KG1 (cell line): ENCODE measurements around the gene FAM169A.
"Not testable (repeated sequence)": the region's sequence is repeated elsewhere in the genome, so short reads cannot be mapped to it uniquely, and the experiment has no call there.

ENCODE experiments used
- DNase-seq: peaks from one replicate; lab custom pipeline; 2025; lab: John Stamatoyannopoulos, UW

FAM169A gene

GRCh38 chr5:74798977-74799911 is 66.9 kb downstream of the FAM169A start:
- no peak for DNase-seq

- DNase-seq: not testable (repeated sequence)
Measured at GRCh38 chr5:74791669-74792068, 74.5 kb downstream of the FAM169A start.

- no peak for DNase-seq
Measured at GRCh38 chr5:74787424-74787823, 78.8 kb downstream of the FAM169A start.

- no peak for DNase-seq
Measured at GRCh38 chr5:74786851-74787250, 79.3 kb downstream of the FAM169A start.

GRCh38 chr5:74778609-74779008 is 87.6 kb downstream of the FAM169A start:
- no peak for DNase-seq

- no peak for DNase-seq
Measured at GRCh38 chr5:74772359-74772758, 93.8 kb downstream of the FAM169A start.

- DNase-seq: no peak
Measured at GRCh38 chr5:74767579-74767913, 98.6 kb downstream of the FAM169A start.

GRCh38 chr5:74766849-74767578 is 99.2 kb downstream of the FAM169A start, which contains the start of the genes GFM2 and NSA2:
Gene GFM2 (minus strand): TSS chr5:74767117. CDS start chr5:74763742, 3,375 bp downstream.
Gene NSA2 (plus strand): TSS chr5:74767249. CDS start chr5:74767361, 112 bp downstream.
- peak; percentile 98 for DNase-seq

- DNase-seq: peak; percentile 40
Measured at GRCh38 chr5:74766418-74766848, 99.8 kb downstream of the FAM169A start.

- no peak for DNase-seq
Measured at GRCh38 chr5:74765929-74766328, 100.3 kb downstream of the FAM169A start.

GRCh38 chr5:74765201-74765600 is 101.0 kb downstream of the FAM169A start:
- DNase-seq: no peak

GRCh38 chr5:74763504-74763903 is 102.7 kb downstream of the FAM169A start:
- no peak for DNase-seq

- DNase-seq: no peak
Measured at GRCh38 chr5:74762599-74762998, 103.6 kb downstream of the FAM169A start.

- DNase-seq: no peak
Measured at GRCh38 chr5:74761241-74761640, 104.9 kb downstream of the FAM169A start.

- not testable (repeated sequence) for DNase-seq
Measured at GRCh38 chr5:74748742-74749141, 117.4 kb downstream of the FAM169A start.

GRCh38 chr5:74738406-74738805 is 127.8 kb downstream of the FAM169A start:
- DNase-seq: no peak

- DNase-seq: no peak
Measured at GRCh38 chr5:74736759-74737158, 129.4 kb downstream of the FAM169A start.
